ENCODE measurements around the gene PDLIM4.

The PDLIM4 gene, protein sequence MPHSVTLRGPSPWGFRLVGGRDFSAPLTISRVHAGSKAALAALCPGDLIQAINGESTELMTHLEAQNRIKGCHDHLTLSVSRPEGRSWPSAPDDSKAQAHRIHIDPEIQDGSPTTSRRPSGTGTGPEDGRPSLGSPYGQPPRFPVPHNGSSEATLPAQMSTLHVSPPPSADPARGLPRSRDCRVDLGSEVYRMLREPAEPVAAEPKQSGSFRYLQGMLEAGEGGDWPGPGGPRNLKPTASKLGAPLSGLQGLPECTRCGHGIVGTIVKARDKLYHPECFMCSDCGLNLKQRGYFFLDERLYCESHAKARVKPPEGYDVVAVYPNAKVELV

DNA sequence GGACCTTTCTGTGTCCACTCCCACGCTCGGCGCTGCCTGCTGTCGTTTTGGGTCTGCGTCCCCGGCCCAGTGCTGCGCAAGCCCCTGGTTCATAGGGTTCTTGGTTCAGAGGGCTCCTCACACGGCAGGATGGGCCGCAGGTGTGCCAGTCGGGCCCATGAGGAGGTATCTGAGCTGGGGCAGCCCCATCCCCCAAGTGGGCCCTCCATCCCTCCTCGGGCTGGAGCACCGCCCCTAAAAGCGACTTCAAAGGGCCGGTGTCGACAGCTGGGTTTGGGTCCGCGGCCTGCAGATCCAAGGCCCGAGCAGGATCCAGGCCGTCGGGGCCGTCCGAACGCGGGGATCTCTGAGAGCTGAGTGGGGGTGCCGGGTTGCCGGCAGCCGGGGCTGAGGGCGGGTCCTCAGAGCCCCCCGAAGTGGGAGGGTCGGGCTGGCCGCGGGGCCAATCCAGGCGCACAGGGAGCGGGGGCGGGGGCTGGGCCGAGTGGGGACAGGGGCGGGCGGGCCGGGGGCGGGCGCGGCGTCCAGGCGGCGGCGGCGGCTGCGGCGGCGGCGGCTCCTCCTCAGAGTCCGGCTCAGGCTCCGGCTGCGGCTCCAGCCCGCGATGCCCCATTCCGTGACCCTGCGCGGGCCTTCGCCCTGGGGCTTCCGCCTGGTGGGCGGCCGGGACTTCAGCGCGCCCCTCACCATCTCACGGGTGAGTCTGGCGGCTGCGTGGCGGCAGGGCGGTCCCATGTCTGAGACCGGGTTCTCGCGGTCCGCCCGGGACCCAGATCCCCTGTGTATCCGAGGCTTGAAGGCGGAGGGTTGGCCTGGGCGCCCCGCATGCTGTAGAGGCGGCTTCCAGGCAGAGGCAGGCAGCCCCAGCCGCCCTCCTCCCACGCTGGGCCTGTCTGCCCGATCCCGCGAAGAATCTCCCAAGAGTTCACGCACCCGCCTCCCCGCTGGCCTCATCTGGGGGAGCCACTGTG, at the start of gene PDLIM4:
TSS of gene PDLIM4 (plus strand) at position 566 of the 971 bp plus-strand sequence. CDS start at position 605, 39 bp downstream.
- no peak for DNase-seq (ENCODE audit: low read depth)

DNA sequence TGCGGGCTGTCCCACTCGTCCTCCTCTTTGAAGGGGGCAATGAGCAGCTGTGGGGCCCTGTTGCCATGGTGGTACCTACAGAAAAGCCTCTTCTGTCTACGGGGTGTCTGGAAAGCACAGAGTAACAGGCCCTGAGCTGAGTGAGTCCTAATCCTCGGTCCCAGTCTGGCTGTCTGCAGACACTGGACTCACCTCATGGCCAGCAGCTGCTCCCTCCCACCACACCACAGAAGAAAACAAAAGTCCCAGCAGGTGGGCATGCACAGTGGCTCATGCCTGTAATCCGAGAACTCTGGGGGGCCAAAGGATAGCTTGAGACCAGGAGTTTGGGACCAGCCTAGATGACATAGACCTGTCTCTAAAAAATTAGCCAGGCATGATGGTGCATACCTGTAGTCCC, 49.7 kb upstream of the PDLIM4 start:
- no peak for DNase-seq (ENCODE audit: low read depth)

DNA sequence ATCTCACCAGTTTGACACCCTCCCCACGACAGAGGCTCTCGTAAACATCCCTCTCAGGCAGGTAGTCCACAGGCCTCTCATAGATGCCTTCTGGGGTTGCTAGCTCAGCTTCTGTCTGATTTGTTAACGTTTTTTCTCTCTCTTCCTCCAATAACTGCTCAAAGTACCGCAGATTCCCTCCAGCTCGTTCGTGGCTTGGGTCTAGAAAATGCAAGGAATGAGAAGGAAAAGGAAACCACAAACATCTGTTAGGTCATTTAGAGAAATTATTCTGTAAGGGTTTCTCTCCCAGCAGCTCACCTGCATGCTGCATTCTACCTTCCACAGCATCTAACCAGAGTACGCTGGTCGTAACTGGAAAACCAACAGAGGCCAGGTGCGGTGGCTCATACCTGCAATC, 48.4 kb upstream of the PDLIM4 start:
- no peak for DNase-seq (ENCODE audit: low read depth)

DNA sequence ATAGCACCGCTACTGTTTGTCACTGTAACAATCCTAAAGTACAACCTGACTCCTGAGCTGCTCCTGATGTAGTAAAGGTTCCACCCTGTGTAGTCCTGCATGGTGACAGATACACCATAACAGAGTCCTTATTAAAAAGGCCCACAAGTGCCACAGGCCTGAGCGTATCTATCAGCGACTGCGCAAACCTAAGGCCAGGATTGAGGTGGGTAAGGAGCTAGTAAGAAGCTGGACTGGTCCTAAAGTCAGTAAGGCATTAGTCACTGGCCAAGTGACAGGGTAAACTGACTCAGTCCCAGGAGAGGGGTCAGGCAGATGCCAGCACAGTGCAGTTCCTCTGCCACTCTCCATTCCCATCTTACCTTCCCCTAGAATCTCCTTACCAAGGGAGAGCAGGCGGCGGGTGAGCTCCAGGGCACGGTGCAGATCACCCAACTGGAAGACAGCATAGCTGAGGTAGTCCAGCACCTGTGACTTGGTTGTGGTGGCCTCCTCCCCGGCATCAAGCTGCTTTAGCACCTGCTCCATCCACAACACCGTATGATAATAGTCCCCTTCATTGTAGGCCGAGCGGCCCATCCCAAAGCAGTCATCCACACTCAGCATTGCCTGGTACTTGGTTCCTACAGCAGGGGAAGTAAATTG, 47.5 kb upstream of the PDLIM4 start:
- DNase-seq (ENCODE audit: low read depth), result no peak

DNA sequence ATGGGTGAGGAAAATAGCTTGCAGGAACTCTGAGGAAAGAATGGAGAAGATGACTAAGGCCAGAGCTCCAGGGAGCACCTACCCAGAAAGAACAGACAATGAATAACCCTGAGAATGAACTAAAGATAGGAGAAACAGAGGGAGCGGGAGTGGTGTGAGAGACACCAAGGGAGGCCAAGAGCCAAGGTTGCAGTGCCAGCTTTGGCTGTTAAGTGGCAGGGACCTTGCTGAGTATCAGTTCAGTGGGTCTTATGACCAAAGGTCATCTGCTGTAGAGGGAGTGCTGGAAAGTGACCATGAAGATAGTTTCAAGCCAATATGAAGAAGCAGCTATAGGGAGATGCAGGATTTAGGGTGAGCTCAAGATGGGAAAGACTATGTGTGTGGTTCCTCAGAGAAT, 46.6 kb upstream of the PDLIM4 start:
- DNase-seq (ENCODE audit: low read depth), result no peak

DNA sequence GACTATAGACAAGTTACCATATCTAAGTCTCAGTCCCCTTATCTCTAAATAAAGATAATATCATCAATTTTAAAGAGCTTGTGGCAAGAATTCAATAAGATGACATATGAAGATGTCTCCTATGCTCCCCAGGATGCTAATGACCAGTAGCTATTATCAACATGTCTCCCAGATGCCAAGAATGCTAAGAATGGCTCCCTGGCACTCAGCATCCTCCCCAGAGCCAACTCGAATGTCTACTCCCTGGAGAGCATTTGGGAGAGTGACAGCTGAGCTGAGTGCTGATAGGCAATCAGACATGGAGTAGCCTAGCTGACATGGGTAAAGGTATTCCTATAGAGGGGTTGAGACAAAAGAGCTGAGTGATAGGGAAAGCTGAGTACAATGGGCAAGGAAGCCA, 45.7 kb upstream of the PDLIM4 start:
- no peak for DNase-seq (ENCODE audit: low read depth)

DNA sequence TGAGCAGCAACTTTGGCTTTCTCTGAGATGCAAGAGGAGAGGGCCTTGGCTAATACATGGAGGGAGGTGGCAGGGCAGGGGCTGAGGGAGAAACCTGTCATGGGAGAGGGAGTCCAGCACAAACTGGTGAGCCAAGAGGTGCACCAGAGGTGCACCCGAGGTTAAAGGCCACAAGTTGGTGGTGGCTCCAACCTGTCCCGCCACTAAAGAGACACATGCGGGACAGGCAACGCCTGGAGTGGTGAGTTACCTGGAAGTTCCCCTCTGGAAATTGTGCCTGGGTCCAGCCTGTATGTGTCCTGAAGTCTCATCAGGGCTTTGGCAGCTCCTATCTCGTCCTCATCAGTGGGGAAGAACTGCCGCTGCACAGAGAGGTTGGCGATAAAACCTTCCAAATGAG, 43.8 kb upstream of the PDLIM4 start:
- DNase-seq (ENCODE audit: low read depth), result no peak

DNA sequence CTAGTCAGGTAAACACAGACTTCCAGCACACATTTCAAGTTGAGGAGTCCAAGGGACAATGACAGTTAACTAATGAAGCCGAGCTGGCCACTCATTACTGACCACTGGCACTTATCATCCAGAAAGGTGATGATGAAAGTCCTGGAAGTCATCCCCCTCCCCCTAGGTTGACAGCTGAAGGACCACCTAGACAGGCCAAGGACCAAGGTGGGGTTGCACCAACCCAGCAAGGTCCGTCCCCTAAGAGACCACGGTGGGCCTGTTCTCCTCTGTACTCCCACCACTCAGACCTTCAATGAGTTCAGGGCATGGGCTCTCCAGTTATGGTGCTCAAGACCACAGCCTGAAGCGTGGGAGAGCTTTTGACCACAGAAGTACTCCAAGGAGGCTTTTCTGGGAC, 43.0 kb upstream of the PDLIM4 start:
- no peak for DNase-seq (ENCODE audit: low read depth)

DNA sequence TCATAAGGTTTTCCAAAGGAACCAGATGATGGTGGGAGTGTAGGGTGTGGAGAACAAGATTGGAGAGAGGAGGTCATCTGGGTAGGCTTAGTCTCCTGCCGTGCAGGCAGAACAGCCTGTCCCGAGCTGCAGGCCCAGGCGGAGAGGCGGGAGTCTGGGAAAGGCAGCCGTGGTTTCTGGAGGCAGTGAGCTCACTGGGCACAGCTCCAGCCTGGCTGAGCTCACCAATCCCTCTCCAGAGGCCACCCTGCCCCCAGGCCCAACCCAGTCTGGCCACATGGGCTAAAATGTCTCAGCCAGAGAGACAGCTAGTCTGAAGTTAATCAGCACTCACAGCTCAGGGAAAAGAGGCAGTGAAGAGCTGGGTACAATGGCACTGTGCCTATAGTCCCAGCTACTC, 42.2 kb upstream of the PDLIM4 start:
- peak; percentile 69 for DNase-seq (ENCODE audit: low read depth)

DNA sequence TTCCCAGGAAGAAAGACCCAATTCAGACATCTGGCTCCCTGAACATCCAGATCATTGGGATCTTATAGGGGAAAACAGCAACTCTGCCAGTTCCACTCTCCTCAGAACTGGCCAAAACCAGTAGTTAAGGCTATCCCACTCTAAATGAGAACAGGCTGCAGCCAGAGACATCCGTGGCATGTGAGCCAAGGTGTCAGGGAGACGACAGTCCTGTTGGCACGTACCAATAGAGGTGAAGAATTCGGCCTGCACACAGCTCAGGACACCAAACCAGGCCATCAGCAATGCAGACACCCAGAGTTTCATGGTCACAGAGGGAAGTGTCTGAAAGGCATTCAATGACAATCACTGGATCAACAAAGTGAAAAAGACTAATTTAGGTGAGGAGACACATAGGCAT, 39.2 kb upstream of the PDLIM4 start:
- no peak for DNase-seq (ENCODE audit: low read depth)

DNA sequence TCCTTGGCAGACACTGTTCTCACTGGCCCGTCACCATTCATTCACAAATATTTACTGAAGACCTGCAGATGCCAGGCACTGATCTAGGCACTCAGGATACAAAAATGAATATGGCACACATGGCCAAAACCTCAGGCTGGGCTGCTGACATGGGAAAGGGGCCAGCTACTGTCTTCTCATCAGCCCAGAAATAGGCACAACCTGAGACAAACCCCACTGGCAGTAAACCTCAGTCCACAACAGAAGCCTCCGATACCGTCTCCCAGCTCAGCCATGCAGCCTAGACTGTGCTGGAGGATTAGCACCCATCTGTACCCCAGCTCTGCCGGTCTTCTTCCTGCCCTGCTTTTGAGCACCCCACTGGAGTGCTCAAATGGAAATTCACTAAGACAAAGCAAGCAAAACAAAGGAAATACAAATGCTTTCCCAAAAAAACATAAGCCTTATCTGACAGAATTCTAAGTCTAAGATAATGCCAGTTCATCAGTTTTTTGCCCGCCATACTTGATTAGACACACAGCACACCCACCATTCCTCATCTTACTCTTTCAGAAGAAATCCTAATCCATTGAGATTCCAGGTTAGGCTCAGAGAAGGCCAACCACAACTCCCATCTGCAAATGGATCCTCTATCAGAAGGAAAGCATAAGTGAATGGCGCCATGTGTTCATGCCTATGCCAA, 38.1 kb upstream of the PDLIM4 start:
- no peak for DNase-seq (ENCODE audit: low read depth)

DNA sequence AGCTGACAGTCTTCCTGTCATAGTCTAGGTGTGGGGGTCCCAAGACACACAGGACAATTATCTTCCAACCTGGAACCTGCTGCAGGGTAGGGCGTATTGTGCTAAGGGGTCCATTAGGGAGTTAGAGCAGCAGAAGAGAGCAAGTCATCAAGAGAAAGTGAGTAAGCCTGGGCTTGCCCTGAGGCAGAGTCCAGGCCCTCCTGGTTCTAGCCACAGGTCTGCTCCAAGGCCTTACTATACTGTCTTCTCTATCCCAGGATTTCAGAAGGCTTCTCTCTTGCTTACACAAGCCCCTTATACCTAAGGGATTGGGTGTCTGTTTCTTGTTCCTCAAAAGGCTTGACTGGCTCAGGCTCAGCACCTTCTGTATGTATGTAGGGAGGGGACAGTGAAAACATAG, 37.5 kb upstream of the PDLIM4 start:
- DNase-seq (ENCODE audit: low read depth), result no peak

DNA sequence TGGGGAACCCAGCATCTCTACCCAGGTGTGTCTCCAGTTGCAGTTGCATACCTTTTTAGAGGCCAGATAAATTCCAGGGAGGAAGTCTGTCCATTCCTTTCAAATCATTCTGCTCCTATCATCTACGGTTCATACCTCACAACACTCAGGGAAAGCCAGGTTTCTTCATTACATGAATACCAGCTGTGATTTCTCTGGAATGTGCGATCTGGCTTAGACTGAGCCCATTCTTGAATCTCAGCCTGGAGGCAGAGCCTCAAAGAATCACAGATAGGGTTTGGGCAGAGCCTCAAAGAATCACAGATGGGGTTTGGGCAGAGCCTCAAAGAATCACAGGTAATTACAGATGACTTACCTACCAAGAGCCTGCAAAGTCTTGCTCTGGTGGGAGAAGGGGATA, 37.0 kb upstream of the PDLIM4 start:
- DNase-seq (ENCODE audit: low read depth), result no peak

DNA sequence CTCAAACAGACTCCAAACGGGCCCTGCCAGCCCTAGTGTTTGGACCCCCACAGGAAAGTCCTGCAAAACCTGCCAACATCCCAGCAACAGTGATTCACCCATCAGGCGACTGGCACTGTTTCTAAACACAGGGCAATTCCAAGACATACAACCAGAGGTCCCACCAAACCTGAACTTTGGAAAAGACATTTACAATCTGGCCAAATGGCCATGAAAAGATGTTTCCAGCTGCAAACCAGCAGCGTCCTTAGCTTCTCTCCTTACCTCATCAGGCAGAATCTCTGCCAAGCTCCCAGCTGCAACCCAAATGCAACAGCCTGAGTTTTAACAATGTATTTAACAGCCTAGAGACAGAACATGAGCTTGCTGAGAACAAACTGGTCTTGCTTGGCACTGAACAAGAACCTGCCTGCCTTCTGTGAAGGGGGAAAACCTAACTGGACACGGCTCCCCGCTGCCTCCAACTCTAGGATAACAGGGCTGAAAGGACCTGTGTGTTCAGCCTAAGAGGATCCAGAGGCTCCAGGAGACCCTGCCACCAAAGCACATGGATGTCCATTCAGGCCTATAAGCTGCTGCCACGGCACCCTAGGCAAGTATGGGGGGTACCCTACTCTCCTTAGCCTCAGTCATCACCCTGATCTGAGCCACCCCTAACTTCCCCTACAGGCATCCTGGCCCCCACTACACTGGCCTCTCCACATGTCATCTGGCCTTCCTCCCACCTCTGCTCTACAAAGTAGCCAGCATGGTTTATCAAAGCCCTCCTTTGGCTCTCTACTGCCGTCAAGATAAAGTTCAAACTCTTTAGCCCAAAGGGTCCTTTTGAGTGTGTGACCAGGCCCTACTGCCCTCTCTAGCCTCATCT, 35.5 kb upstream of the PDLIM4 start:
- DNase-seq (ENCODE audit: low read depth), result no peak

DNA sequence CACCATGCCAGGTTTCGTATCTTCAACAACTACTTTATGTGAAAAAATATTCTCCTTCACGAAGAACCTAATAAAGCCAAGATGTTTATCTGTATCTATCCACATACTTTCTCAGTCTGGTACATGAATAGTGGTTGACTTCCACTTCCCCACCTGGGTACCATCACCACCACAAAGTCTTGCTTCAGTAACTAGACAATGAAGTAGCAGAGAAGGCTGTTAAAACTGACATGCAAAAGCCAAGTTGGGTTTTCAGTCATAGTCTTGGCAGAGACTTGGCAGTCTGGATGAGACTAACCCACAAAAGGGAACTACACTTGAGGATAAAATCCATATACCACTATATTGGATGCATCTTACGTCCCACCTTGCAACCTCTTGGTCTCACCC, 34.9 kb upstream of the PDLIM4 start:
- DNase-seq (ENCODE audit: low read depth), result no peak

DNA sequence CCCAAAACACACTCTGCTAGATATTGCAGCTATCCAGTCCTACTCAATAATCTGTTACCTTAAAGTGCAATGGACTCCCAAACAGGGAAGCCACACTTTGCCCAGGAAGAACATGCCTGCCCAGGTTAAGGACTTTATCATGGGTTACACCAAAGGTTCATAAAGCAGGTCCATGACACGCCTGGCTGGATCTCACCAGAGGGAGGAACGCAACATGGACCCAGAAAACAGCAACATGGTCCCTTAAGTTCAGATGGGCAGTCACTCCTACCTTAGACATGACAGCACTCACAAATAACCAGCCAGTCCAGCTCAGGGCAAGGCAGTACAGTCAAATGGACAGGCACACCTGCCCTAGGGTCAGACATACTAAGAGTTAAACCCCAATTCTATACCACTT, 33.6 kb upstream of the PDLIM4 start:
- no peak for DNase-seq (ENCODE audit: low read depth)

DNA sequence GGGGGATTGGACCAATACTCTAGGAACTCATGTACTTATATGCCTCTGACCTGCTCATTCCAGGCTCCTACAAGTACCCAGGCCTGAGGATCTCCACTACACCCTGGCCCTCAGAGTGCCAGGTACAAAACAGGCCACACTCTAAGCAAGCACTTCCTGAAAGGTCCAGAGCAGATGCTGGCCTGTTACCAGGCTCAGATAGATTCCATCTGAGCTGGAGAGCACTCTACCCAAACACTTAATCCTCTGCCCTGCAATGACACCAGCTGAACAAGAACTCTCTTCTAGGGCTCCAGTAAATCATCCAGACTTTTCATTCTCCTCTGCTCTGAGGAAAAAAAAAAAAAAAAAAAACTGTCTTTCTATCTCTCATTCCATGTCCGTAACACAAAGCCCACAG, 32.8 kb upstream of the PDLIM4 start:
- no peak for DNase-seq (ENCODE audit: low read depth)

DNA sequence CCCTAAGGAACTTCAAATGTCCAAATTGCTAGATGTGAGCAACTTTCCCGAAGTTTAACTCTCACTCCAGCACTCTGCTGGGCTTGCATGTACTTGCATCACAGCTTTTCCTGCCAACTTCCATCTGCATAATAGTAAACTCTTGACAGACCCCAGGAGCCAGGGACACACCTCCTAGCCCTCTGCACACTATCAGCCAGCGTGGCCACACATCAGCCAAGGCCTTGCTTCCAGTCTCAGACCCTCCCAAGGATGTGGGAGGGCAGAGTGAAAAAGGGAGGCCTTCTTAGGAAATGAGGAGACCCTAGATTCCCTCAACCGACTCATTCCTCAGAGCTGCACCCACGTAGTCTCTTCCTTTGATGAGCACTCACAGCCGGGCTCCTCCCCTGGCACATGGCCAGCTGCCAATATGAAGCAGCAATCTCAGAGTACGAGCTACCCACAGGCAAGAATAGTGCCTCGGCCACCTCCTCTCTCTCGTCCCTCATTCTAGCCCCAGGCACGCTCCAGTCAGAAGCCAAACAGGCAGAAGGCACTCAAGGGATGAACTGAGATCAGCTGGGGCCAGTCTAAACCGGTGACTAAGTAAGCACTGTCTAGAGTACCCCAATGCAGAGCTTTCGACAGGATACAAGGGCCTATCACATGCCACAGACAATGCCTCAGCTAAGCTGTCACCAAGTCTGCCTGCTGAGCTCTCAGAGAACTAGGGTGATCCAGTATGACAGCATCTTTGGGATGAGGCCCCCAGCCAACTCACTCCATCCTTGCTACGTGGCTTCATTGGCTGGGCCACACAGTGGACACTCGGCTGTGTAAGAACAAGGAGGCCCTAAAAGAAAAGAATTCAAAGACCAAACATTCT, 32.1 kb upstream of the PDLIM4 start:
- no peak for DNase-seq (ENCODE audit: low read depth)

DNA sequence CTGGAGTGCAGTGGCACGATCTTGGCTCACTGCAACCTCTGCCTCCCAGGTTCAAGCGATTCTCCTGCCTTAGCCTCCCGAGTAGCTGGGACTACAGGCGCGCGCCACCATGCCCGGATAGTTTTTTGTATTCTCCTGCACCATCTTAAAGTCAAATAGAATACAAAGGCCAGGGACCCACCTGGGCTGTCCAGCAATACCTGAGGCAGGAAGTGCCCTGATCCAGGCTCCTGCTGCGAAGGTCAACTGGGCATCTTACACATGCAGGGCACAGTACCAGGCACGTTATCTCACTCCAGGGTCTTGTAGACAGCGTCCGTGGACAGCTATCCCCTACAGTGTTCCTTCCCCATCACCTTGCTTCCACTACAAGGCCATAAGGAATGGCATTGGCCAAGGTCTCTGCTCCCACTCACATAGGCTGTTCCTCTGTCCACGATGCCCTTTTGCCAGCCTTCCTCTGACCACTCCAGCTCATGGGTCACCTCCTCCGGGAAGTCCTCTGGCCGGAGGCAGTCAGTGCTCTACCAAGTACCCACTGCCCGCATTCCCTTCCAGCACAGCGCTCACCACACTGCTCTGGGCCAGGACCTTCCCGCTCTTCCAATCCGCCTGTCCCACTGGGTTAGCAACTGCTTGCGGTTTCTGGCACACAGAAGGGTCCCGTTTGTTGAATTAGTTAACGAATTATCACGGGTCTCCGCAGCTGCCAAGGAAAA, 30.8 kb upstream of the PDLIM4 start:
- DNase-seq (ENCODE audit: low read depth), result no peak

DNA sequence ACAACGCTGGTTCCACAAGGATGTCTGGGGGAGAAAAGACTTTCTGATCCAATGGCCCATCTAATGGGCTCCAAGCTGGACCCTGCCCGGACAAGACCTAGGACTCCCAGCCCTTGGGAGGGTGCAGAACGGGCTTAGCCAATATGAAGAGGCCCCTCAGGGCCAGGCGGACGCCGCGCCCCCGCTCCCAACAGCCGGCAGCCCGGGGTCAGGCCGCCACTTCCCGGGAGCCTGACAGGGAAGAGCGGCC, 30.3 kb upstream of the PDLIM4 start:
- DNase-seq (ENCODE audit: low read depth), result no peak
